HG03139 (cell line): ENCODE measurements around the gene PELI2.

Experiments
- ATAC-seq: cut with Tn5 transposase; IDR thresholded peaks from one replicate; pipeline ENCODE4 v1.9.1; 2021; ENCODE audit not compliant: unreplicated experiment

Gene PELI2

GRCh38 chr14:56224691-56225681, 106.8 kb downstream of the PELI2 start:
- ATAC-seq: no peak

- ATAC-seq: no peak
These were observed 117.2 kb downstream of the PELI2 start for GRCh38 chr14:56235388-56235787.

- ATAC-seq: no peak
These were observed 119.2 kb downstream of the PELI2 start for GRCh38 chr14:56237398-56237797.

- no peak for ATAC-seq
These were observed 123.2 kb downstream of the PELI2 start for GRCh38 chr14:56241461-56241860.

GRCh38 chr14:56243110-56243509, 124.9 kb downstream of the PELI2 start:
- no peak for ATAC-seq

- ATAC-seq: no peak
These were observed 126.1 kb downstream of the PELI2 start for GRCh38 chr14:56244138-56244789.

GRCh38 chr14:56247495-56248200, 129.4 kb downstream of the PELI2 start:
- ATAC-seq: no peak

GRCh38 chr14:56248442-56248841, 130.2 kb downstream of the PELI2 start:
- no peak for ATAC-seq

GRCh38 chr14:56261046-56261445, 142.8 kb downstream of the PELI2 start:
- no peak for ATAC-seq

- ATAC-seq: no peak
These were observed 144.3 kb downstream of the PELI2 start for GRCh38 chr14:56262530-56262929.

GRCh38 chr14:56268039-56268438, 149.8 kb downstream of the PELI2 start:
- ATAC-seq: no peak

GRCh38 chr14:56268673-56269072, 150.5 kb downstream of the PELI2 start:
- ATAC-seq: no peak

GRCh38 chr14:56270921-56271320, 152.7 kb downstream of the PELI2 start:
- ATAC-seq: no peak

GRCh38 chr14:56271970-56272369, 153.8 kb downstream of the PELI2 start:
- no peak for ATAC-seq

GRCh38 chr14:56273155-56273554, 154.9 kb downstream of the PELI2 start:
- no peak for ATAC-seq

GRCh38 chr14:56273951-56274350, 155.7 kb downstream of the PELI2 start:
- ATAC-seq: no peak

GRCh38 chr14:56274556-56274955, 156.3 kb downstream of the PELI2 start:
- no peak for ATAC-seq

- no peak for ATAC-seq
These were observed 157.9 kb downstream of the PELI2 start for GRCh38 chr14:56276108-56276507.

- ATAC-seq: no peak
These were observed 160.2 kb downstream of the PELI2 start for GRCh38 chr14:56278383-56278782.

GRCh38 chr14:56280843-56281242, 162.6 kb downstream of the PELI2 start:
- ATAC-seq: no peak

GRCh38 chr14:56282179-56282578, 164.0 kb downstream of the PELI2 start:
- no peak for ATAC-seq

GRCh38 chr14:56284641-56285040, 166.4 kb downstream of the PELI2 start:
- no peak for ATAC-seq
